GM12878 (cell line): ENCODE results near the gene DTD1. TPM values are rescaled to one million over a fixed set of nuclear protein-coding genes. Genes with fewer than 3 reads are reported as not detected.

Experiments used
- ATAC-seq: fragments of 200-7000 bp; cut with Tn5 transposase; 3 replicates; pipeline ENCODE4 v1.9.1; 2020; ENCODE audit warnings: mild to moderate bottlenecking, moderate library complexity
- BruUV-seq: library from RNA; stranded (reverse); fragments of 400-500 nt; replicated peaks from 2 replicates; lab custom pipeline; 2021; lab: Mats Ljungman, UMichigan
- CTCF ChIA-PET: fragments of 300-600 bp; sonication (Branson Sonifier 250); formaldehyde crosslinking; extraction: SDS; loops from one replicate; lab custom pipeline; 2021; ENCODE audit warnings: inconsistent platforms; lab: Yijun Ruan, JAX
- POLR2A ChIA-PET: fragments of 350-600 bp; formaldehyde crosslinking; extraction: SDS; loops from one replicate; lab custom pipeline; 2021; ENCODE audit warnings: inconsistent platforms; lab: Charles Lee
- RAD21 ChIA-PET: fragments of 300-600 bp; sonication (Branson Sonifier 250); formaldehyde crosslinking; loops from one replicate; lab custom pipeline; 2023; ENCODE audit warnings: antibody characterized with exemption; ENCODE audit not compliant: unreplicated experiment; lab: Charles Lee
- SMC1A ChIA-PET: fragments of 300-600 bp; sonication (Branson Sonifier 250); formaldehyde crosslinking; loops from one replicate; lab custom pipeline; 2023; ENCODE audit not compliant: unreplicated experiment, uncharacterized antibody; lab: Charles Lee
- DNase-seq: peaks from one replicate; pipeline ENCODE4 v3.0.0-alpha.2; 2011; ENCODE audit warnings: low read depth, low spot score
- FAIRE-seq: peaks from 3 replicates; lab custom pipeline; 2011; peaks lifted over from hg19 to GRCh38; lab: Jason Lieb, UNC
- H2AFZ ChIP-seq: 2 replicates; pipeline ENCODE4 v1.6.0; 2011; ENCODE audit warnings: low read depth, low read length, control low read depth; ENCODE audit not compliant: control insufficient read depth
- H3K27ac ChIP-seq: 2 replicates; pipeline ENCODE4 v1.5.1; 2011; ENCODE audit warnings: control low read depth; ENCODE audit not compliant: control insufficient read depth, insufficient read depth
- H3K27me3 ChIP-seq, 2 experiments: replicated peaks in 1 of 2; 2 replicates each; pipeline versions ENCODE4 v1.6.0 to v1.6.1; 2011; ENCODE audit warnings: low read length in 1 of 2; ENCODE audit not compliant: control insufficient read depth in 2 of 2, insufficient read depth in 2 of 2
- H3K36me3 ChIP-seq, 2 experiments: 2 replicates each; pipeline ENCODE4 v1.5.1; 2011; ENCODE audit warnings: low read length in 1 of 2; ENCODE audit not compliant: control insufficient read depth in 2 of 2, insufficient read depth in 2 of 2
- H3K4me1 ChIP-seq: 2 replicates; pipeline ENCODE4 v1.6.1; 2011; ENCODE audit warnings: mild to moderate bottlenecking, low read length, moderate library complexity, mixed read lengths; ENCODE audit not compliant: control insufficient read depth, insufficient read depth
- H3K4me2 ChIP-seq: 2 replicates; pipeline ENCODE4 v1.6.0; 2011; ENCODE audit warnings: control low read depth; ENCODE audit not compliant: control insufficient read depth, insufficient read depth
- H3K4me3 ChIP-seq: fragments of 200-600 bp; sonication (generic); 2 replicates; pipeline ENCODE4 v1.5.1; 2016
- H3K79me2 ChIP-seq: 2 replicates; pipeline ENCODE4 v1.6.0; 2011; ENCODE audit warnings: low read length; ENCODE audit not compliant: control insufficient read depth, insufficient read depth
- H3K9ac ChIP-seq: 2 replicates; pipeline ENCODE4 v1.8.0; 2011; ENCODE audit warnings: low read length, control low read depth, mixed read lengths; ENCODE audit not compliant: control insufficient read depth, insufficient read depth
- H3K9me3 ChIP-seq: replicated peaks from 3 replicates; pipeline ENCODE4 v1.5.1; 2011; ENCODE audit warnings: mild to moderate bottlenecking, low read length; ENCODE audit not compliant: control insufficient read depth, insufficient read depth
- H4K20me1 ChIP-seq: 2 replicates; pipeline ENCODE4 v1.6.0; 2011; ENCODE audit not compliant: control insufficient read depth, insufficient read depth
- ASH2L ChIP-seq: fragments of 300-600, 200-600 bp; sonication (generic); IDR thresholded peaks from 2 replicates; pipeline ENCODE4 v1.6.1; 2017; ENCODE audit warnings: low read depth, mild to moderate bottlenecking, borderline replicate concordance
- ATF3 ChIP-seq: IDR thresholded peaks from 2 replicates; pipeline ENCODE4 v1.6.1; 2011; ENCODE audit warnings: low read depth, mild to moderate bottlenecking, low read length, moderate library complexity, borderline replicate concordance; ENCODE audit errors: extremely low read depth
- CBX3 ChIP-seq: fragments of 200-600 bp; sonication (generic); IDR thresholded peaks from 2 replicates; pipeline ENCODE4 v1.6.1; 2016; ENCODE audit warnings: low read depth, borderline replicate concordance
- E2F4 ChIP-seq: IDR thresholded peaks from 2 replicates; pipeline ENCODE4 v1.6.1; 2012; ENCODE audit warnings: low read depth, low read length, improper control_type of control experiment
- GABPA ChIP-seq: IDR thresholded peaks from 2 replicates; pipeline ENCODE4 v1.6.1; 2014; ENCODE audit warnings: antibody characterized with exemption, low read depth, mild to moderate bottlenecking, inconsistent platforms
- HDGF ChIP-seq: fragments of 450-650 bp; IDR thresholded peaks from 2 replicates; pipeline ENCODE4 v1.6.1; 2016; ENCODE audit warnings: antibody characterized with exemption
- JUNB ChIP-seq: IDR thresholded peaks from 2 replicates; pipeline ENCODE4 v1.6.1; 2016; ENCODE audit warnings: antibody characterized with exemption, mild to moderate bottlenecking
- MTA2 ChIP-seq: fragments of 450-650 bp; IDR thresholded peaks from 2 replicates; pipeline ENCODE4 v1.6.1; 2016; ENCODE audit warnings: low read depth, mild to moderate bottlenecking, moderate library complexity
- NR2C2 ChIP-seq: IDR thresholded peaks from 2 replicates; pipeline ENCODE4 v1.6.1; 2011; ENCODE audit warnings: borderline replicate concordance, low read depth; ENCODE audit not compliant: control insufficient read depth, insufficient read length
- NRF1 ChIP-seq: conservative IDR thresholded peaks from 2 replicates; pipeline ENCODE4 v1.6.1; 2011; ENCODE audit warnings: mild to moderate bottlenecking, low read depth, low read length, improper control_type of control experiment
- PKNOX1 ChIP-seq: fragments of 450-650 bp; IDR thresholded peaks from 2 replicates; pipeline ENCODE4 v1.6.1; 2016; ENCODE audit warnings: mild to moderate bottlenecking
- SUPT20H ChIP-seq: IDR thresholded peaks from 2 replicates; pipeline ENCODE4 v1.6.1; 2011; ENCODE audit warnings: low read depth, mild to moderate bottlenecking, low read length, moderate library complexity, borderline replicate concordance; ENCODE audit not compliant: control insufficient read depth
- SUZ12 ChIP-seq: fragments of 200-600 bp; sonication (generic); IDR thresholded peaks from one replicate; pipeline ENCODE4 v1.6.1; 2018; ENCODE audit warnings: antibody characterized with exemption, mild to moderate bottlenecking; ENCODE audit not compliant: unreplicated experiment
- TARDBP ChIP-seq: IDR thresholded peaks from 2 replicates; pipeline ENCODE4 v1.6.1; 2016; ENCODE audit warnings: borderline replicate concordance
- ZBTB11 ChIP-seq: fragments of 450-650 bp; formaldehyde crosslinking; IDR thresholded peaks from 2 replicates; pipeline ENCODE4 v1.5.0; 2022; ENCODE audit warnings: mild to moderate bottlenecking, missing genetic modification characterization
- ZNF622 ChIP-seq: fragments of 450-650 bp; IDR thresholded peaks from 2 replicates; pipeline ENCODE4 v1.6.1; 2017; ENCODE audit warnings: mild to moderate bottlenecking, inconsistent platforms
- ZSCAN29 ChIP-seq: fragments of 450-650 bp; IDR thresholded peaks from 2 replicates; pipeline ENCODE4 v1.6.1; 2017; ENCODE audit warnings: mild to moderate bottlenecking, moderate library complexity
- WGBS: methylation state at CpG from one replicate; pipeline ENCODE4 v1.1.6; 2016; ENCODE audit warnings: low lambda C conversion rate; ENCODE audit not compliant: insufficient replicate concordance, insufficient coverage; ENCODE audit errors: missing lambda C conversion rate; 5-methylcytosine and 5-hydroxymethylcytosine counted together
- in situ Hi-C: fragments of 300-500 bp; cut with MboI; formaldehyde crosslinking; loops from 9 replicates; pipeline ENCODE4 v1.14.3; 2018; ENCODE audit warnings: mixed read lengths
- intact Hi-C: fragments of 100-400 bp; cut with micrococcal nuclease; formaldehyde crosslinking; loops from one replicate; pipeline ENCODE4 v1.14.2; 2022; ENCODE audit not compliant: unreplicated experiment
- polyA plus RNA-seq, 11 experiments: library from polyadenylated mRNA; depleted of rRNA in 4 of 11; unstranded in 6 of 11; stranded (reverse) in 5 of 11; fragments of >200 nt; fragmentation: Nextera tagmentation in 4 of 11; fragmentation: Illumina TruSeq in 1 of 11; extraction: Ambion mirVana in 4 of 11; extraction: Trizol in 1 of 11; gene quantifications; 1 replicate in 1 of 11; 2 replicates in 10 of 11; pipeline versions ENCODE4 v1.2.1 to v1.2.3, GENCODE V29; 2011 to 2016; ENCODE audit warnings: inconsistent platforms in 2 of 11, missing spikeins in 2 of 11, low read depth in 1 of 11
- total RNA-seq, 4 experiments: library from RNA; depleted of rRNA in 3 of 4; stranded (reverse); fragments of >200 nt in 3 of 4; fragmentation: Illumina TruSeq in 1 of 4; extraction: Trizol in 1 of 4; gene quantifications; 2 replicates each; pipeline versions ENCODE4 v1.2.1 to v1.2.3, GENCODE V29; 2013 to 2021

Gene DTD1
- total and polyA plus RNA-seq, 10 of the 15 experiments (the other 5 are each of a cell fraction or from before 2014, with no cell fraction given) = 24.3 to 99.8 (median 63.3) TPM

GRCh38 chr20:18639501-18639979 lies 51.7 kb downstream of the DTD1 start (continued):
- TF ChIP-seq ATF3 (no peak), PKNOX1 (no peak), JUNB (peak; percentile 24; the same call in 1 of the 2 replicates)

- Histone ChIP-seq H3K27me3 (no peaks in the 10 kb centered on the region), H3K27ac (no peak overlapping the region), H3K4me3 (no peak overlapping the region), H3K4me1 (no peaks in the 10 kb centered on the region), H2AFZ (no peak overlapping the region), H3K9ac (no peak overlapping the region), H3K9me3 (no peaks in the 10 kb centered on the region), H4K20me1 (no peaks in the 10 kb centered on the region; the same call in 1 of the 2 replicates), H3K4me2 (no peak overlapping the region), H3K36me3 (no peaks in the 10 kb centered on the region; a peak in 1 of 4 replicates), H3K79me2 (no peaks in the 10 kb centered on the region)
- in situ Hi-C loops = loop anchor here (25.0 kb wide), 1 partner anchor 542 kb away; no protein-coding TSS in a partner anchor
- POLR2A ChIA-PET = no interaction called here
- CTCF ChIA-PET = no interaction called here
- no TSS peak for BruUV-seq
- DNase-seq (no peak), FAIRE-seq (no peak), ATAC-seq (no peak)
- RAD21 ChIA-PET = no interaction called here
- 70% methylated on average over 3 of the region's 3 CpGs for WGBS
- SMC1A ChIA-PET = no interaction called here
- intact Hi-C loops = no loop called here
- no peak for TF ChIP-seq MTA2
- no peak for TF ChIP-seq SUPT20H
- TF ChIP-seq ZNF622 = no peak
- no peak for TF ChIP-seq HDGF
- TF ChIP-seq CBX3 = no peak
- TF ChIP-seq TARDBP = no peak
- no peak for TF ChIP-seq NRF1
- no peak for TF ChIP-seq ZSCAN29
- no peak for TF ChIP-seq NR2C2
- no peak for TF ChIP-seq E2F4
- TF ChIP-seq GABPA = no peak
- no peak for TF ChIP-seq ASH2L
- TF ChIP-seq SUZ12 = no peak
- TF ChIP-seq ZBTB11 (CRISPR knock-in tag) = no peak
Observed at GRCh38 chr20:18645196-18645745, 57.4 kb downstream of the DTD1 start.
